ENCODE data around the gene MFAP3.
A peak's percentile ranks its signal among the peaks of the same experiment; 100 is the strongest.

GRCh38 chr5:154038707-154039457 is at the start of gene MFAP3, which contains the start of gene FAM114A2:
- TF ChIP-seq POLR2A (IDR thresholded peaks at IDR 0.05; ENCODE audit: low read depth, low read length) (peak; percentile 95), POLR2AphosphoS5 (IDR thresholded peaks at IDR 0.05; ENCODE audit: low read depth, low read length) (peak; percentile 95), TAF1 (IDR thresholded peaks at IDR 0.05; ENCODE audit: borderline replicate concordance, low read depth, low read length) (peak; percentile 85)
